ENCODE data around the gene MED14.

- no peak for TF ChIP-seq CTCF (conservative IDR thresholded peaks at IDR 0.05)
- no peak for TF ChIP-seq EZH2 (IDR thresholded peaks at IDR 0.05; ENCODE audit: low read depth)
Observed at GRCh38 chrX:40757058-40757457, 21.7 kb upstream of the MED14 start.
